ENCODE measurements around the gene SLC2A6.
A peak's percentile ranks its signal among the peaks of the same experiment; 100 is the strongest.

Gene SLC2A6

DNA sequence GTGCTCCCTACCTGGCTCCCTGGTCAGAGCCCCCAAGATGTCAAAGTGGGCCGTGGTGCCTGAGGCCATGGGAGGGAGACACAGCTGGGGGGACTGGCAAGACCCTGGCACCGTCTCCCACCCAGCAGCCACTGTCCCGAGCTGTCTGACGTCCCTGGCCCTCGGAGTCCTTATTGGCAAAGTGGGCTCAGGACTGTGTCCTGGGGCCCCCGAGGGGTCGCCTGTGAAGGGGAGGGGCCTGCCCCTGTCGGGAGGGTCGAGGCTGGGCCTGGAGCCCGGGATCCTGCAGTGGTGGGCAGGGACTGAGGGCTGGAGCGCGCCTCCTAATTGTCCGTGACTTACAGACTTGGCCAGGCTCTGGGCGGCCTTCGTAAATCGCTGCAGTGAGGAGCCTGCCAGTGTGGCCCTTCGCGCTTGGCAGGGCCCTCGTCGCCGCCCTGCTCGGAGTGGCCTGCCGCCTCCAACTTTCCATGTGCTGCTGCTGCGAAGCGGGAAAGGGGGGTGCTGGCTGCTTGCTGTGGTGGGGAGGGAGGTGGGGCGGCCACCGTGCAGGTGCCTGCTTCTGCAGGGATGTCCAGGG is 32.1 kb upstream of the SLC2A6 start:
- TF ChIP-seq, protein P1, sequence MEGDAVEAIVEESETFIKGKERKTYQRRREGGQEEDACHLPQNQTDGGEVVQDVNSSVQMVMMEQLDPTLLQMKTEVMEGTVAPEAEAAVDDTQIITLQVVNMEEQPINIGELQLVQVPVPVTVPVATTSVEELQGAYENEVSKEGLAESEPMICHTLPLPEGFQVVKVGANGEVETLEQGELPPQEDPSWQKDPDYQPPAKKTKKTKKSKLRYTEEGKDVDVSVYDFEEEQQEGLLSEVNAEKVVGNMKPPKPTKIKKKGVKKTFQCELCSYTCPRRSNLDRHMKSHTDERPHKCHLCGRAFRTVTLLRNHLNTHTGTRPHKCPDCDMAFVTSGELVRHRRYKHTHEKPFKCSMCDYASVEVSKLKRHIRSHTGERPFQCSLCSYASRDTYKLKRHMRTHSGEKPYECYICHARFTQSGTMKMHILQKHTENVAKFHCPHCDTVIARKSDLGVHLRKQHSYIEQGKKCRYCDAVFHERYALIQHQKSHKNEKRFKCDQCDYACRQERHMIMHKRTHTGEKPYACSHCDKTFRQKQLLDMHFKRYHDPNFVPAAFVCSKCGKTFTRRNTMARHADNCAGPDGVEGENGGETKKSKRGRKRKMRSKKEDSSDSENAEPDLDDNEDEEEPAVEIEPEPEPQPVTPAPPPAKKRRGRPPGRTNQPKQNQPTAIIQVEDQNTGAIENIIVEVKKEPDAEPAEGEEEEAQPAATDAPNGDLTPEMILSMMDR (IDR thresholded peaks at IDR 0.05; ENCODE audit: low read depth, low read length, missing control alignments) = no peak
- in situ Hi-C loops (cut with HindIII; ENCODE audit: low sequenced_read_pairs) = no loop called here

DNA sequence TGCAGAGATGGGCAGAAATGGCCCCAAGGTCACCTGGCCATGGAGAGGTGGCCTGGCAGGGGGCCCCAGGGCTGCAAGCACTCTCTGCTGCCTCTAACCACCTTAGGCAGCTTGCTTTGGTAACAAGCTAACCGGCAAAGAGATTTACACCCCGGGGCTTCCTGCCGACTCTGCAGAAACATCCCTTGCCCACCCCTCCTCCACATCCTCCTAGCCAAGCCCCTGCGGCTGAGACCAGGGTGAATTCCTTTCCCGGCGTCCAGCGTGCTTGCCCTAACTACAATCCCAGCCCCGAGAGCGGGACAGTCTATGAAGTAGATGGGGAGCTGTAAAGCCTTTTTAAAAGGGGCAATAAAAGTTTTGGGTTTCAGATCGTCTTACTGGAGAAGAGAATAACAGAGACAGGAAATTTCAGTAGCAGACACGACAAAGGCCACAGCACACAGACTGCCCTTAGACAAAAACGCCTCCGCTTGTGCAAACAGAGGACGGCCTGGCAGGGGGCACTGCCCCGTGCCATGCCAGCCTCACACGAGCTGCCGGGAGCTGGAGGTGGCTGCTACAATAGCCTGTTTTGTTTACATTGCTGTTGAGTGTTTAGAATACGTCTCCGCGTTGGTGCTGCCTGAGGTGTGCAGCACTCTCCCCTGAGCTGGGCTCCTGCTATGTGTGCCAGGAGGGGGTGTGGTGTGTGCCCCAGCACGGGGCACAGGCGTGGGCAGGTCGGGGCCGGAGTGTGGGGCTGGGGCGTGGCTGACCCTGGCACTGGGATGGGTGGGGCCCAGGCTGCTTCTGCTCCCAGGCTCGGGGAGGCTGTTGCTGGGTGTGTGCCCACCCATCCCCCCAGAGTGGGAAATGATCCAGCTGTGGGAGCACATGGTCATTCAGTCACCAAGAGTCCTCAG is 30.5 kb upstream of the SLC2A6 start:
- DNase-seq (ENCODE audit: low read depth) = no peak
- in situ Hi-C loops (cut with HindIII; ENCODE audit: low sequenced_read_pairs) = no loop called here
- no peak overlapping the region for H3K4me3 ChIP-seq (ENCODE audit: low read depth, low read length)
- TF ChIP-seq, protein P1 (IDR thresholded peaks at IDR 0.05; ENCODE audit: low read depth, low read length, missing control alignments) = no peak

More for the DNA sequence above, 32.1 kb upstream of the SLC2A6 start:
- no peak overlapping the region for H3K4me3 ChIP-seq (ENCODE audit: low read depth, low read length)
- no peak for DNase-seq (ENCODE audit: low read depth)

DNA sequence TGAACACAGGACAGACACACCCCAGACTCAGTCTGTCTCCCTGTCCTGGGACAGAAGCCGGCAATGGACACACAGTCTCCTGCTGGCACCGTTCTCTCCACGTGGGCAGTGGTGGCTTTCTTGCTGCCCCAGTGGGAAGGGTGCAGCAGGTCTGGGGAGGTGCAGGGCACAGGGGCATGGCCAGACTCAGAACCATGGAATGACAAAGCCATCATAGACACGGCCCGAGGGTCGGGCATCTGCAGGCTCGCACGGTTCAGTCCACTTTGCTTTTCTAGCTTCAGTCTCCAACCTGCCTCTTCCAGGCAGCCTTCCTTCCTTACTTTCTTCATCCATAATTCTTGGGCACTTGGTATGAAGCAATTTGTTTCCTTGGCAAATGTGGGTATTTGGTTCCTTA is 29.1 kb upstream of the SLC2A6 start:
- H3K4me3 ChIP-seq (ENCODE audit: low read depth, low read length) = no peak overlapping the region
- TF ChIP-seq, protein P1 (IDR thresholded peaks at IDR 0.05; ENCODE audit: low read depth, low read length, missing control alignments) = no peak
- in situ Hi-C loops (cut with HindIII; ENCODE audit: low sequenced_read_pairs) = no loop called here
- DNase-seq (ENCODE audit: low read depth) = no peak

DNA sequence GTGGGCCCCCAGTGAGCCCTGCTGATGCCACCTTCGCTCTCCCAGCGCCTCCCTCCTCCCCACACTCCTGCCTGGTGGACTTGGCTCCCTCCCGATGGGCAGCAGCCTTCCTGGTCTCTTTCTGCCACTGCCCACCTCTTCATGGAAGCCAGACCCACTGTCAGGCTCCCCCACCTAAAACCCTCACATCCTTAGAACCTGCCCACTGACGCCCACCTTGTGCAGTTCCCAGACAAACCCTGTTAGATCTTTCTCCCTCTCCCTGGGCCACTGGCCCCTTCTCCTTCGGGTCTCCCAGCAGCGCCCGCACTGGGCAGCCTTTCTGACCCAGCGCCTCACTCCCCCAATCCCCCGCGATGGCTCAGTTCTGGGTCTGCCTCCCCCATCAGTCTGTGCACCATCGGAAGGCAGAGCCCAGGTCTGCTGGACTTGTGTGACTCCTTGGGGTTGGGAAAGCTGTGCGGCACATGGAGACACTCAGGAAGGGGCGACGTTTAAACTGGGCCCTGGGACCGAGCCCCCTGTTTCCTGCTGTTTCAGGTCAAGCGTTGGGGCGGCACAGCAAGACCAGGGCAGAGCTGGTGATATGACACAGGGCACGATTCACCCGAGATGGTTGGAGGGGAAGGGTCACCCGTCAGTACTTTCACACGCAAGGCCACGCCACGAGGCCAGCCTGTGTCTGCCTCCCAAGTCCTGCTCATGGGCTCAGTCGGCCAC is 28.5 kb upstream of the SLC2A6 start:
- in situ Hi-C loops (cut with HindIII; ENCODE audit: low sequenced_read_pairs) = no loop called here
- H3K4me3 ChIP-seq (ENCODE audit: low read depth, low read length) = no peak overlapping the region
- DNase-seq (ENCODE audit: low read depth) = no peak
- TF ChIP-seq, protein P1 (IDR thresholded peaks at IDR 0.05; ENCODE audit: low read depth, low read length, missing control alignments) = no peak

DNA sequence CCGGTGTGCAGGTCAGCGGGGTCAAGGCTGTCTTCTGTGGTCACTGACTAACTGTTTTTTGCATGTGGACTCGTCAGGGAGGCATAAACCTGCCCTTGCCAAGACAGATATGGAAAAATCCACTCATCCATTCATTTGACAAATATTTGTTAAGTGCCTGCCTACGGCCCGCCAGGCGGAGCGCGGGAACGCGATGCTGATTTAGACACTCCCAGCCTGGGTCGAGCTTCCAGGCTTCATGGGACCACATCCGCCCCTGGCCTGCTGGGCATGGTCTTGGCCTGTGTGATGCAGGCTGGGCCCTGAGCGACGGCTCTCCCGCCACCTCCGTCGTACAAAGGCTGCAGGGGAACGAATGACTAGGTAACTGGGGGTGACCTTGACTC is 27.7 kb upstream of the SLC2A6 start:
- no peak overlapping the region for H3K4me3 ChIP-seq (ENCODE audit: low read depth, low read length)
- in situ Hi-C loops (cut with HindIII; ENCODE audit: low sequenced_read_pairs) = no loop called here
- TF ChIP-seq, protein P1 (IDR thresholded peaks at IDR 0.05; ENCODE audit: low read depth, low read length, missing control alignments) = no peak
- DNase-seq (ENCODE audit: low read depth) = peak; percentile 19

DNA sequence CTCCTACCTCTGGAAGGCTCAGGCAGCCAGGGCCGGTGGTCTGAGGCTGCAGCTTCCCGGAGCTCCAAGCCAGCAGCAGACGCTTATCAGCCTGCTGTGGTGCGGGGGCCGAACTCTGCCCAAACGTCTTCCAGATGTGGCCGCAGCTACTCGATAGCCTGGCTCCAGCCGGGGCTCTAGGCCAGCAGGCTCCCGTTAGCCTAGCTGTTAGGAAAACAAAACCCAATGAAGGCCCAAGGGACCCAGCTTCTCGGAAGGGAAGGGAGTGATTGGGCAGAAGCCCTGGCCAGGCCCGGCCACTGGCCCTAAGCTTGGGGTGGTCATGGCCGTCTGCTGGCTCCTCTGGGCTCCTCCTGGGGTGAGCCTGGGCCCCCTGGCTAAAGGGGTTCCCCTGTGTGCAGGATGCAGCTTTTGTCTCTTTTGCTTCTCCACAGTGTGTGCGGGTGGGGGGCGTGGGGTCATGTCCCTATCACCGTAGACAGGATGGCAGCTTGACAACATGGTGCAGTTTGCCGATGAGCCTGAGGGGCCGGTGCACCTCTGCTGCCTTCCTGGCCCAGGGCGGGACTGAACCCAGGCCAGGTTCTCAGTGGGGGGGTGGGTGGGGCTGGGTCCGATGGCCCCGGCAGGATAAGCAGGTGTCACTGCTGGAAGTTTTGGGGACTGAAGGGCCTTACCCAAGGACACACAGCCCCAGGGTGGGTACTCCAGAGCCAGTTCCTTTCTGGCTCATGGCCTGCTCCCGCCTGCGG is 27.2 kb upstream of the SLC2A6 start:
- DNase-seq (ENCODE audit: low read depth) = no peak
- H3K4me3 ChIP-seq (ENCODE audit: low read depth, low read length) = no peak overlapping the region
- in situ Hi-C loops (cut with HindIII; ENCODE audit: low sequenced_read_pairs) = no loop called here
- TF ChIP-seq, protein P1 (IDR thresholded peaks at IDR 0.05; ENCODE audit: low read depth, low read length, missing control alignments) = no peak

Data from astrocyte of the cerebellum (primary cell).